NT2/D1 (cell line): Measurements from ENCODE around the gene FBXL14.

Experiments
- DNase-seq: peaks from one replicate; pipeline ENCODE4 v3.0.0-alpha.2; 2011; ENCODE audit warnings: low read depth, low spot score
- H3K27me3 ChIP-seq: 2 replicates; pipeline ENCODE4 v1.6.0; 2011; ENCODE audit warnings: mild to moderate bottlenecking; ENCODE audit not compliant: insufficient read length, insufficient read depth
- H3K36me3 ChIP-seq: 2 replicates; pipeline ENCODE4 v1.6.1; 2011; ENCODE audit warnings: mild to moderate bottlenecking, low read length, mixed read lengths; ENCODE audit not compliant: insufficient read depth, insufficient read length
- H3K4me1 ChIP-seq: 2 replicates; pipeline ENCODE4 v1.5.1; 2011; ENCODE audit not compliant: insufficient read depth, insufficient read length
- H3K4me3 ChIP-seq: 2 replicates; pipeline ENCODE4 v1.5.1; 2011; ENCODE audit warnings: low read depth; ENCODE audit not compliant: insufficient read length
- H3K9ac ChIP-seq: 2 replicates; pipeline ENCODE4 v1.6.0; 2011; ENCODE audit warnings: low read depth; ENCODE audit not compliant: insufficient read length
- H3K9me3 ChIP-seq: 2 replicates; pipeline ENCODE4 v1.5.1; 2011; ENCODE audit warnings: mild to moderate bottlenecking, low read length; ENCODE audit not compliant: insufficient read depth
- SUZ12 ChIP-seq: IDR thresholded peaks from 2 replicates; pipeline ENCODE4 v1.6.1; 2011; ENCODE audit not compliant: insufficient read length, insufficient read depth; ENCODE audit errors: extremely low read depth
- YY1 ChIP-seq: IDR thresholded peaks from 2 replicates; pipeline ENCODE4 v1.6.1; 2011; ENCODE audit not compliant: insufficient read length, insufficient read depth
- ZNF274 ChIP-seq: IDR thresholded peaks from 2 replicates; pipeline ENCODE4 v1.6.1; 2011; ENCODE audit warnings: mild to moderate bottlenecking, low read depth, low read length

Gene FBXL14

DNA sequence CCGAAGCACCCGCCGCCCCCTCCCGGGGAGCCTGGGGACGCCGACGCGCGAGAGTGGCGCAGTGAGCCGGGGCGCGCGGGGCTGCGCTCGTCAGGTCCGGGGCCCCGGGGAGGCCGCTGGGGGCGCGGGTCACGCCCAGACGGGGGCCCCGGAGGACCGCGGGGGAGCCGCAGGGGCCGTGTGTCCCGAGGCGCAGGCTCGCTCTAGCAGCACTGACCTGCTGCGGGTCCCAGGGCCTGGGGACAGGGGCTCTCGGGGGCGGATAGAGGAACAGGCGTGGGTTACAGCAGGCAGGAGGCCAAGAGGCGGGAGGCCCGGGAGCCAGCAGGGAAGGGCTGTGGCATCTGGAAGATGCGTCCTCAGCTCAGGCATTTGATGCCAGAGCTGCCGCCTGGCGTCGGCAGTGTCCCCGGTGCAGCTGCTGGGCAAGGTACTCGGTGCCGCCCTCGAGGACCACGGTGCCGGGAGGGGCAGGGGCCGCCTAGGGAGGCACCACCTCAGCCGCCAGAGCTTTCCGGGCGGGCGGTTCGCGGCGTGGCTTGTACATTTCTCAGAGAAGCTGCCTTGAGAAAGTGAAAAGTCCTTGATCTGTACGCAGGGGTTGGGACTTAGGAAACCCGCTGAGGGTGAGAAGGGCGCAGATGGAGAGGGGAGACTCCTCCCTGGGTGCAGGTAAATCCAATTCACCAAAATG, 35.9 kb upstream of the FBXL14 start:
- Histone ChIP-seq H3K9ac (peak overlapping the region; percentile 61), H3K27me3 (peaks cover 60% of the 10 kb centered on the region)

DNA sequence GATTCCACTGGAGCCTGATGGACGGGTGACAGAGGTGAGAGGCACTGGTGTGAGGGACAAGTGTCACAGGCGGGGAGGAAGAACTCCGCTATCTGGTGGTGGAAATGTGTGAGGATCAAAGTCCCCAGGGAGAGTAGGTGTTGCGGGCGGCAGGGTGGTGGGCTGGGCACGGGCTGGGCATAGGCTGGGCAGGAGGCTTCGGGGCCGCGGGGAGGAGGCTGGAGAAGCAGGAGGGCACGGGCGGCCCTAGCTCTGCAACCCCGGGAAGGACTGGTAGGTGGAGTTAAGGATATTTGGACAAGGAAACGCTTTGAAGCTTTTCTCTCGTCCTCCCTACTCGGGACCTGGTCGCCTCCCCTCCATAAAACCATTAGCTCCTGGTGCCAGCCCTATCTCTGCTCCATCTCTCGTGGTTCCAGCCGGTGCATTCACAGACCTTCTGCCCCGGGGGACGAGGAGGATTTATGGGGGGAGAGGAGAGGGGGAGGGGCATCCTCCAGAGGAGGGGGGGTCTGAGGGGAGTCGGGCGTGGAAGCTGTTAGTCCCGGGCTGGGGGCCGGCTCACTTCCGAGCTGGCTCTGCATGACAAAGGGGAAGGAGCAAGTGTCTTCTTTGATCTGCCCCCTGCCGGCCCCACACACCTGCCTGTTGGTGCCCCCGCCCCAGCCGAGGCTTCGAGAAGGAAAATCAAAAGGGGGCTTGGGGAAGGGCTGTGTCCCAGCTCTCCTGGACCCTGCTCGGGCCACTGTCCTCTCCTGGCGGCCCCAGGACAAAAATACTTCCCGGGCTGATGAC, 35.2 kb upstream of the FBXL14 start:
- H3K9ac ChIP-seq = peak overlapping the region; percentile 71
- peak overlapping the region; percentile 46 for H3K4me3 ChIP-seq
- no peak for TF ChIP-seq YY1
- no peak for TF ChIP-seq ZNF274
- TF ChIP-seq SUZ12 = no peak
- peaks cover 31% of the 10 kb centered on the region for H3K4me1 ChIP-seq
- DNase-seq = no peak
- H3K9me3 ChIP-seq = no peaks in the 10 kb centered on the region
- H3K27me3 ChIP-seq = peaks cover 60% of the 10 kb centered on the region
- H3K36me3 ChIP-seq = peaks cover 24% of the 10 kb centered on the region

More for the DNA sequence above, 35.9 kb upstream of the FBXL14 start:
- no peak for DNase-seq
- peak overlapping the region; percentile 46 for H3K4me3 ChIP-seq
- H3K9me3 ChIP-seq = no peaks in the 10 kb centered on the region
- H3K36me3 ChIP-seq = peaks cover 30% of the 10 kb centered on the region
- H3K4me1 ChIP-seq = peaks cover 28% of the 10 kb centered on the region
- TF ChIP-seq ZNF274 (no peak), SUZ12 (peak; percentile 71)

DNA sequence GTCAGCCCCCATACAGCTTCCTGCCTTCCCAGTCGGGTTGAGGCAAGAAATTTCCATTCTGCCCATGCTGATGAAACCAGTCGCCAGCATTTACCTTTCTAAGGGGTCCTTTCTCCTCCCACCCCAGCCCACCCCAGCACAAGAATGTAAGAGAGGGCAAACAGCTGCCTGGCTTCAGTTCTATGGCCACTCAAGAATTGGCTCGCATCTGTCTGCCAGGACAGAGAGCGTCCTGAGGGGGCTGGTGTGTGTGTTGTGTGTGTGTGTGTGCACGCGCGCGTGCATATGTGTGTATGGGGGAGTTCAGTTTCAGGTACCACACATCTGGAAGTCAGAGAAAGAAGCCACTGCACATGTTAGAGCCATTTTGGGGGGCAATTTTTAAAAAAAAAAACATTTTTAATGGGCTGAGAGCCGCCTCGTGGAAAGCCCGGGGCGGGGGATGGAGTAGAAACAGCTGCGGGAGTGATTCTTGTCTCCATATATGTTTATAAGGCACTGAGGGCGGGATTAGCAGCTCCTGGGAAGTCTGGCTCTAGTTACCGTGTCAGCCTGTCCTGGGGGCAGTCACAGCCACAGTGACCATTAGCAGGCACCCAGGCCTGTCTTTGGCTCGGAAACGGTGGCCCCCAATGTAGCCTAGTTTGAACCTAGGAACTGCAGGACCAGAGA, 34.4 kb upstream of the FBXL14 start, which contains the start of gene WNT5B:
WNT5B (plus strand) TSS at position 566 of the 672 bp plus-strand sequence. CDS start 2,124 bp downstream, outside the sequence.
- no peaks in the 10 kb centered on the region for H3K9me3 ChIP-seq
- H3K4me3 ChIP-seq = peak within 1 kb of the TSS; percentile 46

DNA sequence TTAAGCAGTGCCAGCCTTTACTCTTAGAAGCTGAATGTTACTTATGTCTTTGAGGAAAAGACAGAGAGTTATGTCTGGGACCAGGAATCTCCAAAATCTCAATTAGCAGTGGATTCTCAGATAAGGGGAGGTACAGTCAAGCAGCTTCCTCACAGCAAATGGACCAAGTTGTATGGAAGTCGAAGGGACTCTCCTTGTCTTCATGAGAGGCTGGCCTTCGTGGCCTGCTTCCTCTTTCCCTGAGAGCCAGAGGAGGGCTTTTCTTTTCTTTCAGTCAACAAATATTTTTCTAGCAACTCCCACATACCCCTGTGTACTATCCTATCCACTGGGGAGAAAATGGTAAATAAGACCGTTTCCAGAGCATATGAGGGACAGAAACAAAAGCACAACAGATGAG, 28.0 kb upstream of the FBXL14 start:
- no peak for DNase-seq
- Histone ChIP-seq H3K4me3 (no peak overlapping the region), H3K36me3 (no peaks in the 10 kb centered on the region), H3K4me1 (peaks cover 12% of the 10 kb centered on the region), H3K9ac (no peak overlapping the region), H3K27me3 (peaks cover 5% of the 10 kb centered on the region), H3K9me3 (no peaks in the 10 kb centered on the region)
- no peak for TF ChIP-seq SUZ12
- no peak for TF ChIP-seq YY1
- TF ChIP-seq ZNF274 = no peak

More for the DNA sequence above, 34.4 kb upstream of the FBXL14 start, which contains the start of gene WNT5B:
- Histone ChIP-seq H3K4me1 (peaks cover 31% of the 10 kb centered on the region), H3K9ac (peak within 1 kb of the TSS; percentile 71), H3K36me3 (peaks cover 19% of the 10 kb centered on the region), H3K27me3 (peaks cover 60% of the 10 kb centered on the region)
- TF ChIP-seq ZNF274 (no peak), SUZ12 (no peak), YY1 (no peak)
- no peak for DNase-seq

DNA sequence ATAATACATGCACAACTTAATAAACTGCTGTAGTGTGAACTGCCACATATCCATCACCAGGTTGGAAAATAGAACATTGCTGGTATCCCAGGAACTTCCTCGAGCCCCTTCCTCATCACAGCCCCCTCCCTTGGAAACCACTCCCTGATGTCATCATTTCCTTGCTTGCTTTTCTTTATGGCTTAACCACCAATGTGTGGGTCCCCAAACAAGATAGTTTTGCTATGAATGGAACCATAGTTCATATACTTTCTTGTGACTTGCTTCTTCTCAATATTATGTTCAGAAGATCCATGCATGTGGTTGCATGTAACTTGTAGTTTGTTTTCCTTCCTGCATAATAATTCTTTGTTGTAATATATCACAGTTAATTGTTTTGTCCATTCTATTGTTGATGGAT, 25.7 kb upstream of the FBXL14 start:
- H3K4me3 ChIP-seq = no peak overlapping the region
- no peaks in the 10 kb centered on the region for H3K9me3 ChIP-seq
- H3K36me3 ChIP-seq = no peaks in the 10 kb centered on the region
- H3K4me1 ChIP-seq = peaks cover 6% of the 10 kb centered on the region
- no peaks in the 10 kb centered on the region for H3K27me3 ChIP-seq
- TF ChIP-seq SUZ12 = no peak
- no peak for TF ChIP-seq YY1
- no peak for TF ChIP-seq ZNF274
- no peak for DNase-seq
- no peak overlapping the region for H3K9ac ChIP-seq

DNA sequence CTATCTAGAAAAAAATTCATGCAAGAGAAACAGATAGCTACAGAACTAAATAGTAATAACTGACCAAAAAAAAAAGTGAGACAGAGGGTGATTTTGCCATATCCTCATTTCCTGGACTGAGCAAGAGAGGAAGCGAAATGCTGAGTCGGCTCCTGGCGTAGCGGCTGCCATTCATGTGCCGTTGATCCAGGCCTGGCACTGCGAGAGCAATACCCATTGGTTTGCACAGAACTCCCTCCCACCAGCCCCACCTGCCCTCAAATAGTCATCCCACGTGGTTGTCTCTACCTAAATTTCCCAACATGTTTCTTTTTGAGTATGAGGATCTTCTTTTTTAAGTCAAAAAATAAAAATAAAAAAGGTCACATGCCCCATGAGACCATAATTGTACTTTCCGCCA, 25.2 kb upstream of the FBXL14 start:
- no peak overlapping the region for H3K4me3 ChIP-seq
- peaks cover 4% of the 10 kb centered on the region for H3K4me1 ChIP-seq
- no peak overlapping the region for H3K9ac ChIP-seq
- no peaks in the 10 kb centered on the region for H3K9me3 ChIP-seq
- TF ChIP-seq ZNF274 (no peak), YY1 (no peak), SUZ12 (no peak)
- no peak for DNase-seq
- no peaks in the 10 kb centered on the region for H3K27me3 ChIP-seq
- no peaks in the 10 kb centered on the region for H3K36me3 ChIP-seq
